Peyer's patch (tissue), 4 donors: Measurements from ENCODE around the gene PLCH1. TPM values are rescaled to one million over a fixed set of nuclear protein-coding genes. Genes with fewer than 3 reads are reported as not detected.

Experiments used
- DNase-seq, 3 donors: peaks; one replicate each; pipeline ENCODE4 v3.0.0-alpha.2; 2017 to 2019
- H3K27ac ChIP-seq, 4 donors: fragments of 200-600 bp; sonication (generic); one replicate each; pipeline ENCODE4 v1.5.1; 2016 to 2019
- H3K27me3 ChIP-seq, 2 donors: fragments of 200-600 bp; sonication (generic); one replicate each; pipeline ENCODE4 v1.5.1; 2019
- H3K36me3 ChIP-seq, 3 donors: fragments of 200-600 bp; sonication (generic); one replicate each; pipeline ENCODE4 v1.5.1; 2016 to 2019
- H3K4me1 ChIP-seq, 4 donors: fragments of 200-600 bp; sonication (generic); one replicate each; pipeline ENCODE4 v1.5.1; 2016 to 2019
- H3K4me3 ChIP-seq, 4 donors: fragments of 200-600 bp; sonication (generic); 1 replicate in 3 of 4; 2 replicates in 1 of 4; pipeline ENCODE4 v1.5.1; 2016 to 2019; ENCODE audit warnings: mild to moderate bottlenecking in 1 of 4
- H3K9me3 ChIP-seq, 4 donors: fragments of 200-600 bp; sonication (generic); one replicate each; pipeline ENCODE4 v1.5.1; 2016 to 2019; ENCODE audit warnings: mild to moderate bottlenecking in 1 of 4
- CTCF ChIP-seq, 6 experiments: fragments of 450-650 bp in 4 of 6; fragments of 200-600 bp in 2 of 6; sonication (generic) in 1 of 6; IDR thresholded peaks; one replicate each; pipeline ENCODE4 v1.5.1; 2017 to 2019; ENCODE audit warnings: antibody characterized with exemption in 6 of 6, mild to moderate bottlenecking in 3 of 6, moderate library complexity in 1 of 6
- POLR2A ChIP-seq, 2 donors: fragments of 450-650 bp; IDR thresholded peaks; one replicate each; pipeline ENCODE4 v1.5.1; 2017; ENCODE audit warnings: antibody characterized with exemption in 2 of 2, mild to moderate bottlenecking in 2 of 2, moderate library complexity in 2 of 2
- total RNA-seq, 4 donors: library from RNA; depleted of rRNA; stranded (reverse); fragments of >200 nt; gene quantifications; one replicate each; pipeline ENCODE4 v1.1.0, GENCODE V29; 2016

The PLCH1 gene
- total RNA-seq, 4 donors from 2014 or later, result 8.3 to 19.1 (median 12.7) TPM

GRCh38 chr3:155377847-155378246 is 367.0 kb downstream of the PLCH1 start:
- no peaks in the 10 kb centered on the region for H3K27me3 ChIP-seq
- no peak for TF ChIP-seq POLR2A (IDR thresholded peaks at IDR 0.05)
- TF ChIP-seq CTCF (IDR thresholded peaks at IDR 0.05), result no peak
- DNase-seq, result no peak
- H3K9me3 ChIP-seq, result no peaks in the 10 kb centered on the region
- H3K4me3 ChIP-seq, result no peak overlapping the region
- H3K4me1 ChIP-seq, result no peaks in the 10 kb centered on the region
- H3K36me3 ChIP-seq, result no peaks in the 10 kb centered on the region
- no peak overlapping the region for H3K27ac ChIP-seq

GRCh38 chr3:155377071-155377470 is 367.8 kb downstream of the PLCH1 start:
- no peak overlapping the region for H3K27ac ChIP-seq
- H3K9me3 ChIP-seq, result no peaks in the 10 kb centered on the region
- no peaks in the 10 kb centered on the region for H3K27me3 ChIP-seq
- no peak overlapping the region for H3K4me3 ChIP-seq
- TF ChIP-seq POLR2A (IDR thresholded peaks at IDR 0.05) (no peak), CTCF (IDR thresholded peaks at IDR 0.05) (no peak)
- DNase-seq, result no peak
- H3K36me3 ChIP-seq, result no peaks in the 10 kb centered on the region
- no peaks in the 10 kb centered on the region for H3K4me1 ChIP-seq

GRCh38 chr3:155372281-155372680 is 372.6 kb downstream of the PLCH1 start:
- Histone ChIP-seq H3K4me1 (no peaks in the 10 kb centered on the region), H3K27me3 (no peaks in the 10 kb centered on the region), H3K4me3 (no peak overlapping the region), H3K27ac (no peak overlapping the region), H3K36me3 (no peaks in the 10 kb centered on the region), H3K9me3 (no peaks in the 10 kb centered on the region)
- no peak for DNase-seq
- TF ChIP-seq POLR2A (IDR thresholded peaks at IDR 0.05) (no peak), CTCF (IDR thresholded peaks at IDR 0.05) (no peak)

- H3K27ac ChIP-seq, result no peak overlapping the region
- TF ChIP-seq POLR2A (IDR thresholded peaks at IDR 0.05) (no peak), CTCF (IDR thresholded peaks at IDR 0.05) (no peak)
Measured at GRCh38 chr3:155370764-155371503, 373.9 kb downstream of the PLCH1 start.

GRCh38 chr3:155370198-155370597 is 374.7 kb downstream of the PLCH1 start:
- H3K27ac ChIP-seq, result no peak overlapping the region
- no peak for DNase-seq
- H3K27me3 ChIP-seq, result no peaks in the 10 kb centered on the region
- no peak overlapping the region for H3K4me3 ChIP-seq
- no peak for TF ChIP-seq CTCF (IDR thresholded peaks at IDR 0.05)
- H3K36me3 ChIP-seq, result no peaks in the 10 kb centered on the region
- no peaks in the 10 kb centered on the region for H3K4me1 ChIP-seq
- H3K9me3 ChIP-seq, result peaks cover 0 to 5% (median 0%) of the 10 kb centered on the region in 4 donors

More at GRCh38 chr3:155370764-155371503, 373.9 kb downstream of the PLCH1 start:
- H3K4me1 ChIP-seq, result no peaks in the 10 kb centered on the region
- H3K4me3 ChIP-seq, result no peak overlapping the region
- H3K27me3 ChIP-seq, result no peaks in the 10 kb centered on the region
- no peaks in the 10 kb centered on the region for H3K36me3 ChIP-seq
- no peak for DNase-seq
- H3K9me3 ChIP-seq, result no peaks in the 10 kb centered on the region
